Upper lobe of left lung (tissue), 4 donors: ENCODE measurements around the gene SDK2.

Experiments
- EP300 ChIP-seq, 4 donors: sonication (generic); formaldehyde crosslinking; IDR thresholded peaks; one replicate each; pipeline ENCODE4 v1.5.1; 2017; ENCODE audit warnings: antibody characterized with exemption in 4 of 4, control low read depth in 2 of 4
- POLR2A ChIP-seq, 4 donors: fragments of 450-650 bp; IDR thresholded peaks; one replicate each; pipeline ENCODE4 v1.5.1; 2016 to 2017; ENCODE audit warnings: antibody characterized with exemption in 4 of 4, mild to moderate bottlenecking in 2 of 4
- TF ChIP-seq, protein P1 (sequence below), 6 experiments: fragments of 450-650 bp in 4 of 6; fragments of 200-600 bp in 2 of 6; sonication (generic) in 2 of 6; IDR thresholded peaks; one replicate each; pipeline ENCODE4 v1.5.1; 2016 to 2019; ENCODE audit warnings: antibody characterized with exemption in 6 of 6

GRCh38 chr17:73289549-73290254, 354.5 kb downstream of the SDK2 start:
- TF ChIP-seq POLR2A (IDR thresholded peaks at IDR 0.05), result no peak
- TF ChIP-seq, protein P1, sequence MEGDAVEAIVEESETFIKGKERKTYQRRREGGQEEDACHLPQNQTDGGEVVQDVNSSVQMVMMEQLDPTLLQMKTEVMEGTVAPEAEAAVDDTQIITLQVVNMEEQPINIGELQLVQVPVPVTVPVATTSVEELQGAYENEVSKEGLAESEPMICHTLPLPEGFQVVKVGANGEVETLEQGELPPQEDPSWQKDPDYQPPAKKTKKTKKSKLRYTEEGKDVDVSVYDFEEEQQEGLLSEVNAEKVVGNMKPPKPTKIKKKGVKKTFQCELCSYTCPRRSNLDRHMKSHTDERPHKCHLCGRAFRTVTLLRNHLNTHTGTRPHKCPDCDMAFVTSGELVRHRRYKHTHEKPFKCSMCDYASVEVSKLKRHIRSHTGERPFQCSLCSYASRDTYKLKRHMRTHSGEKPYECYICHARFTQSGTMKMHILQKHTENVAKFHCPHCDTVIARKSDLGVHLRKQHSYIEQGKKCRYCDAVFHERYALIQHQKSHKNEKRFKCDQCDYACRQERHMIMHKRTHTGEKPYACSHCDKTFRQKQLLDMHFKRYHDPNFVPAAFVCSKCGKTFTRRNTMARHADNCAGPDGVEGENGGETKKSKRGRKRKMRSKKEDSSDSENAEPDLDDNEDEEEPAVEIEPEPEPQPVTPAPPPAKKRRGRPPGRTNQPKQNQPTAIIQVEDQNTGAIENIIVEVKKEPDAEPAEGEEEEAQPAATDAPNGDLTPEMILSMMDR (IDR thresholded peaks at IDR 0.05), result no peak
- no peak for TF ChIP-seq EP300 (IDR thresholded peaks at IDR 0.05)
